ENCODE measurements around the gene NR1I3.

Gene NR1I3

GRCh38 chr1:161244888-161245287, 6.9 kb upstream of the NR1I3 start:
- TF ChIP-seq TAF1 (IDR thresholded peaks at IDR 0.05; ENCODE audit: borderline replicate concordance, low read depth, low read length) (no peak), POLR2A (IDR thresholded peaks at IDR 0.05; ENCODE audit: low read depth, low read length) (no peak), POLR2AphosphoS5 (IDR thresholded peaks at IDR 0.05; ENCODE audit: low read depth, low read length) (no peak)

GRCh38 chr1:161242313-161242712, 4.3 kb upstream of the NR1I3 start:
- FAIRE-seq: no peak

More at GRCh38 chr1:161244888-161245287, 6.9 kb upstream of the NR1I3 start:
- DNase-seq (ENCODE audit: insufficient read length): no peak
- no peak for FAIRE-seq

GRCh38 chr1:161241682-161242081, 3.7 kb upstream of the NR1I3 start:
- FAIRE-seq (no peak), DNase-seq (ENCODE audit: insufficient read length) (no peak)
- TF ChIP-seq TAF1 (IDR thresholded peaks at IDR 0.05; ENCODE audit: borderline replicate concordance, low read depth, low read length): no peak
- no peak for TF ChIP-seq POLR2AphosphoS5 (IDR thresholded peaks at IDR 0.05; ENCODE audit: low read depth, low read length)
- TF ChIP-seq POLR2A (IDR thresholded peaks at IDR 0.05; ENCODE audit: low read depth, low read length): no peak

More at GRCh38 chr1:161242313-161242712, 4.3 kb upstream of the NR1I3 start:
- no peak for DNase-seq (ENCODE audit: insufficient read length)
- TF ChIP-seq POLR2AphosphoS5 (IDR thresholded peaks at IDR 0.05; ENCODE audit: low read depth, low read length) (no peak), POLR2A (IDR thresholded peaks at IDR 0.05; ENCODE audit: low read depth, low read length) (no peak), TAF1 (IDR thresholded peaks at IDR 0.05; ENCODE audit: borderline replicate concordance, low read depth, low read length) (no peak)

- FAIRE-seq: no peak
- DNase-seq (ENCODE audit: insufficient read length): no peak
- TF ChIP-seq TAF1 (IDR thresholded peaks at IDR 0.05; ENCODE audit: borderline replicate concordance, low read depth, low read length) (no peak), POLR2A (IDR thresholded peaks at IDR 0.05; ENCODE audit: low read depth, low read length) (no peak), POLR2AphosphoS5 (IDR thresholded peaks at IDR 0.05; ENCODE audit: low read depth, low read length) (no peak)
These were observed 1.8 kb downstream of the NR1I3 start for GRCh38 chr1:161235957-161236775.

- DNase-seq (ENCODE audit: insufficient read length) (no peak), FAIRE-seq (no peak)
- TF ChIP-seq POLR2A (IDR thresholded peaks at IDR 0.05; ENCODE audit: low read depth, low read length): no peak
- no peak for TF ChIP-seq POLR2AphosphoS5 (IDR thresholded peaks at IDR 0.05; ENCODE audit: low read depth, low read length)
- TF ChIP-seq TAF1 (IDR thresholded peaks at IDR 0.05; ENCODE audit: borderline replicate concordance, low read depth, low read length): no peak
These were observed 4.9 kb downstream of the NR1I3 start for GRCh38 chr1:161233102-161233501.

GRCh38 chr1:161230762-161231161, 7.2 kb downstream of the NR1I3 start:
- no peak for TF ChIP-seq TAF1 (IDR thresholded peaks at IDR 0.05; ENCODE audit: borderline replicate concordance, low read depth, low read length)
- TF ChIP-seq POLR2AphosphoS5 (IDR thresholded peaks at IDR 0.05; ENCODE audit: low read depth, low read length): no peak
- no peak for TF ChIP-seq POLR2A (IDR thresholded peaks at IDR 0.05; ENCODE audit: low read depth, low read length)
- DNase-seq (ENCODE audit: insufficient read length) (no peak), FAIRE-seq (no peak)

GRCh38 chr1:161229896-161230295, 8.1 kb downstream of the NR1I3 start:
- TF ChIP-seq POLR2A (IDR thresholded peaks at IDR 0.05; ENCODE audit: low read depth, low read length) (no peak), TAF1 (IDR thresholded peaks at IDR 0.05; ENCODE audit: borderline replicate concordance, low read depth, low read length) (no peak), POLR2AphosphoS5 (IDR thresholded peaks at IDR 0.05; ENCODE audit: low read depth, low read length) (no peak)
- FAIRE-seq (no peak), DNase-seq (ENCODE audit: insufficient read length) (no peak)

GRCh38 chr1:161228032-161228431, 10.0 kb downstream of the NR1I3 start:
- no peak for TF ChIP-seq POLR2A (IDR thresholded peaks at IDR 0.05; ENCODE audit: low read depth, low read length)
- TF ChIP-seq TAF1 (IDR thresholded peaks at IDR 0.05; ENCODE audit: borderline replicate concordance, low read depth, low read length): no peak
- no peak for TF ChIP-seq POLR2AphosphoS5 (IDR thresholded peaks at IDR 0.05; ENCODE audit: low read depth, low read length)
- FAIRE-seq: no peak

GRCh38 chr1:161227196-161227871, 10.7 kb downstream of the NR1I3 start:
- TF ChIP-seq TAF1 (IDR thresholded peaks at IDR 0.05; ENCODE audit: borderline replicate concordance, low read depth, low read length): no peak
- no peak for TF ChIP-seq POLR2AphosphoS5 (IDR thresholded peaks at IDR 0.05; ENCODE audit: low read depth, low read length)
- no peak for TF ChIP-seq POLR2A (IDR thresholded peaks at IDR 0.05; ENCODE audit: low read depth, low read length)
- DNase-seq (ENCODE audit: insufficient read length) (peak; percentile 53), FAIRE-seq (peak; percentile 88)

More at GRCh38 chr1:161228032-161228431, 10.0 kb downstream of the NR1I3 start:
- no peak for DNase-seq (ENCODE audit: insufficient read length)

GRCh38 chr1:161226759-161227158, 11.2 kb downstream of the NR1I3 start:
- DNase-seq (ENCODE audit: insufficient read length) (no peak), FAIRE-seq (no peak)
- TF ChIP-seq POLR2AphosphoS5 (IDR thresholded peaks at IDR 0.05; ENCODE audit: low read depth, low read length): no peak
- TF ChIP-seq TAF1 (IDR thresholded peaks at IDR 0.05; ENCODE audit: borderline replicate concordance, low read depth, low read length): no peak
- TF ChIP-seq POLR2A (IDR thresholded peaks at IDR 0.05; ENCODE audit: low read depth, low read length): no peak

GRCh38 chr1:161226320-161226711, 11.7 kb downstream of the NR1I3 start:
- FAIRE-seq: no peak
- TF ChIP-seq TAF1 (IDR thresholded peaks at IDR 0.05; ENCODE audit: borderline replicate concordance, low read depth, low read length): no peak
- no peak for TF ChIP-seq POLR2A (IDR thresholded peaks at IDR 0.05; ENCODE audit: low read depth, low read length)
- TF ChIP-seq POLR2AphosphoS5 (IDR thresholded peaks at IDR 0.05; ENCODE audit: low read depth, low read length): no peak
- DNase-seq (ENCODE audit: insufficient read length): no peak

All from GM12892 (cell line).